ENCODE measurements around the gene SUPT4H1. TPM values are rescaled to one million over a fixed set of nuclear protein-coding genes. Genes with fewer than 3 reads are reported as not detected.

The SUPT4H1 gene
- total RNA-seq, 1 experiment from 2014 or later = 109 TPM

GRCh38 chr17:58337210-58337599 is 14.8 kb downstream of the SUPT4H1 start:
- H3K79me2 ChIP-seq (ENCODE audit: insufficient read depth, low read length) = no peaks in the 10 kb centered on the region
- peak overlapping the region; percentile 94; the same call in 1 of the 2 replicates for H3K14ac ChIP-seq (ENCODE audit: insufficient read depth, low read length)
- H3K27ac Mint-ChIP-seq = peak overlapping the region; percentile 65 to 97 (median 96); a peak in 5 of 7 replicates
- peak overlapping the region; percentile 12 to 38; a peak in 2 of 5 replicates for H3K4me3 Mint-ChIP-seq
- H2BK12ac ChIP-seq (ENCODE audit: insufficient read length, low read depth, low read length) = peak overlapping the region; percentile 94
- H3K56ac ChIP-seq (ENCODE audit: insufficient read length, low read depth, low read length) = no peak overlapping the region
- H3K27me3 ChIP-seq (ENCODE audit: insufficient read depth, low read length) = no peaks in the 10 kb centered on the region
- peaks cover 8% of the 10 kb centered on the region for H3K27me3 Mint-ChIP-seq (ENCODE audit: low read depth)
- H3K27ac ChIP-seq (ENCODE audit: insufficient read length, low read depth, low read length) = no peak overlapping the region
- peaks cover 6% of the 10 kb centered on the region; the same call in 1 of the 2 replicates for H3K4me1 ChIP-seq (ENCODE audit: insufficient read depth, low read length)
- no peak overlapping the region for H3K9ac ChIP-seq (ENCODE audit: extremely low read depth, insufficient read length, low read length)
- H2BK15ac ChIP-seq (ENCODE audit: low read depth, low read length) = no peak overlapping the region
- no peak overlapping the region for H2AK5ac ChIP-seq (ENCODE audit: insufficient read length, low read length)
- peak overlapping the region; percentile 96 for H4K91ac ChIP-seq (ENCODE audit: insufficient read length, low read depth, low read length)
- H3T11ph ChIP-seq (ENCODE audit: low read length) = no peak overlapping the region
- no peaks in the 10 kb centered on the region for H3K9me3 Mint-ChIP-seq
- H3K4me2 ChIP-seq (ENCODE audit: insufficient read depth, insufficient read length, low read length) = no peak overlapping the region
- H3K79me1 ChIP-seq (ENCODE audit: insufficient read depth, low read depth, low read length, poor library complexity, severe bottlenecking) = no peaks in the 10 kb centered on the region
- TF ChIP-seq, protein P1, sequence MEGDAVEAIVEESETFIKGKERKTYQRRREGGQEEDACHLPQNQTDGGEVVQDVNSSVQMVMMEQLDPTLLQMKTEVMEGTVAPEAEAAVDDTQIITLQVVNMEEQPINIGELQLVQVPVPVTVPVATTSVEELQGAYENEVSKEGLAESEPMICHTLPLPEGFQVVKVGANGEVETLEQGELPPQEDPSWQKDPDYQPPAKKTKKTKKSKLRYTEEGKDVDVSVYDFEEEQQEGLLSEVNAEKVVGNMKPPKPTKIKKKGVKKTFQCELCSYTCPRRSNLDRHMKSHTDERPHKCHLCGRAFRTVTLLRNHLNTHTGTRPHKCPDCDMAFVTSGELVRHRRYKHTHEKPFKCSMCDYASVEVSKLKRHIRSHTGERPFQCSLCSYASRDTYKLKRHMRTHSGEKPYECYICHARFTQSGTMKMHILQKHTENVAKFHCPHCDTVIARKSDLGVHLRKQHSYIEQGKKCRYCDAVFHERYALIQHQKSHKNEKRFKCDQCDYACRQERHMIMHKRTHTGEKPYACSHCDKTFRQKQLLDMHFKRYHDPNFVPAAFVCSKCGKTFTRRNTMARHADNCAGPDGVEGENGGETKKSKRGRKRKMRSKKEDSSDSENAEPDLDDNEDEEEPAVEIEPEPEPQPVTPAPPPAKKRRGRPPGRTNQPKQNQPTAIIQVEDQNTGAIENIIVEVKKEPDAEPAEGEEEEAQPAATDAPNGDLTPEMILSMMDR (conservative IDR thresholded peaks at IDR 0.05) = no peak
- H3K9me3 ChIP-seq (ENCODE audit: control insufficient read depth, low read depth, low read length) = no peaks in the 10 kb centered on the region
- H4K5ac ChIP-seq (ENCODE audit: insufficient read length, low read depth, low read length) = no peak overlapping the region
- H3K23ac ChIP-seq (ENCODE audit: insufficient read length, low read depth, low read length) = peak overlapping the region; percentile 43
- H2AFZ ChIP-seq (ENCODE audit: low read length) = no peak overlapping the region
- peak; percentile 48 for DNase-seq
- H4K20me1 ChIP-seq (ENCODE audit: control insufficient read depth, insufficient read depth, insufficient read length) = no peaks in the 10 kb centered on the region
- H3K4me1 Mint-ChIP-seq = peaks cover 30 to 36% of the 10 kb centered on the region in 2 experiments
- H2BK20ac ChIP-seq (ENCODE audit: low read depth, low read length, poor library complexity, severe bottlenecking) = no peak overlapping the region
- peak overlapping the region; percentile 95 for H3K18ac ChIP-seq (ENCODE audit: insufficient read length, low read depth, low read length)
- H2BK120ac ChIP-seq (ENCODE audit: low read depth, low read length, poor library complexity, severe bottlenecking) = no peak overlapping the region
- no CpG with 5 or more reads among the region's 7 CpGs for WGBS (ENCODE audit: extremely low coverage, insufficient read length, low lambda C conversion rate)
- H3K36me3 Mint-ChIP-seq (ENCODE audit: insufficient read depth in 1 of 3, low read depth in 3 of 3) = no peaks in the 10 kb centered on the region
- H3K23me2 ChIP-seq (ENCODE audit: insufficient read length, low read depth, low read length, poor library complexity, severe bottlenecking) = no peaks in the 10 kb centered on the region
- peak overlapping the region; percentile 4 for H4K8ac ChIP-seq (replicated peaks; ENCODE audit: insufficient read length, low read depth, low read length)
- no peak overlapping the region for H2BK5ac ChIP-seq (ENCODE audit: insufficient read length, low read length)
- peak overlapping the region; percentile 62; the same call in 1 of the 2 replicates for H3K4ac ChIP-seq (ENCODE audit: low read depth, low read length)

Data from H9 (cell line).